A549 (cell line): ENCODE data around the gene TTLL11. TPM values are rescaled to one million over a fixed set of nuclear protein-coding genes. Genes with fewer than 3 reads are reported as not detected.

ENCODE experiments used
- ATAC-seq, 2 experiments: fragments of 200-7000 bp in 1 of 2; fragments of >200 bp in 1 of 2; cut with Nextera tagmentation in 1 of 2; cut with Tn5 transposase in 1 of 2; 3 replicates each; pipeline versions ENCODE4 v1.8.0 to v1.9.1; 2018 to 2020; ENCODE audit warnings: mild to moderate bottlenecking in 1 of 2, moderate library complexity in 1 of 2
- CTCF ChIA-PET: fragments of 300-600 bp; sonication (Branson Sonifier 250); formaldehyde crosslinking; extraction: SDS; loops from one replicate; lab custom pipeline; 2021; ENCODE audit warnings: antibody characterized with exemption, inconsistent platforms; lab: Yijun Ruan, JAX
- POLR2A ChIA-PET: fragments of 350-600 bp; formaldehyde crosslinking; extraction: SDS; loops from one replicate; lab custom pipeline; 2021; ENCODE audit warnings: antibody characterized with exemption, inconsistent platforms; lab: Yijun Ruan, JAX
- DNase-seq, 2 experiments: peaks; one replicate each; pipeline versions ENCODE4 v3.0.0 to v3.0.0-alpha.2; 2011 to 2016; ENCODE audit warnings: low read depth in 1 of 2, low spot score in 1 of 2
- FAIRE-seq: peaks from 2 replicates; lab custom pipeline; 2011; peaks lifted over from hg19 to GRCh38; lab: Jason Lieb, UNC
- H3K27ac ChIP-seq, 2 experiments: fragments of >200 bp; sonication (Bioruptor Twin); formaldehyde crosslinking; 3 replicates each; pipeline ENCODE4 v1.5.1; 2016 to 2017
- H3K4me1 ChIP-seq: fragments of >200 bp; sonication (Bioruptor Twin); formaldehyde crosslinking; 3 replicates; pipeline ENCODE4 v1.6.1; 2016
- H3K4me2 ChIP-seq: fragments of >200 bp; sonication (Bioruptor Twin); formaldehyde crosslinking; 3 replicates; pipeline ENCODE4 v1.6.1; 2016
- H3K4me3 ChIP-seq: fragments of >200 bp; sonication (Bioruptor Twin); formaldehyde crosslinking; 3 replicates; pipeline ENCODE4 v1.5.1; 2016
- H3K9me3 ChIP-seq: fragments of >200 bp; sonication (Bioruptor Twin); formaldehyde crosslinking; 3 replicates; pipeline ENCODE4 v1.6.1; 2016
- BHLHE40 ChIP-seq: IDR thresholded peaks from 2 replicates; pipeline ENCODE4 v1.6.1; 2012; ENCODE audit warnings: low read depth, low read length, inconsistent platforms
- CBX2 ChIP-seq: fragments of 200-600 bp; sonication (generic); IDR thresholded peaks from 2 replicates; pipeline ENCODE4 v1.6.1; 2016; ENCODE audit warnings: low read depth, mild to moderate bottlenecking, borderline replicate concordance
- CBX8 ChIP-seq: fragments of 200-600 bp; sonication (generic); IDR thresholded peaks from 2 replicates; pipeline ENCODE4 v1.6.1; 2016
- CEBPB ChIP-seq, 2 experiments: fragments of >200 bp in 1 of 2; sonication (Bioruptor Twin) in 1 of 2; formaldehyde crosslinking in 1 of 2; IDR thresholded peaks; 2 replicates each; pipeline ENCODE4 v1.6.1; 2012 to 2016
- CHD2 ChIP-seq: fragments of 150-350 bp; IDR thresholded peaks from 2 replicates; pipeline ENCODE4 v1.6.1; 2014; ENCODE audit warnings: low read length; ENCODE audit not compliant: partially characterized antibody
- CHD4 ChIP-seq: fragments of 200-600 bp; sonication (generic); IDR thresholded peaks from 2 replicates; pipeline ENCODE4 v1.6.1; 2016; ENCODE audit warnings: antibody characterized with exemption, mild to moderate bottlenecking, borderline replicate concordance
- EHMT2 ChIP-seq: fragments of 200-600 bp; sonication (generic); IDR thresholded peaks from 2 replicates; pipeline ENCODE4 v1.6.1; 2016; ENCODE audit warnings: antibody characterized with exemption, low read depth, mild to moderate bottlenecking, moderate library complexity
- EP300 ChIP-seq, 2 experiments: fragments of >200 bp; sonication (Bioruptor Twin); formaldehyde crosslinking; IDR thresholded peaks; 2 replicates in 1 of 2; 3 replicates in 1 of 2; pipeline ENCODE4 v1.6.1; 2016 to 2017
- ESRRA ChIP-seq: fragments of 150-350 bp; IDR thresholded peaks from 2 replicates; pipeline ENCODE4 v1.6.1; 2014; ENCODE audit warnings: mild to moderate bottlenecking, low read length, borderline replicate concordance
- HEYL ChIP-seq: fragments of 250-450 bp; sonication (Bioruptor Pico); IDR thresholded peaks from 2 replicates; pipeline ENCODE4 v1.8.0; 2021; ENCODE audit warnings: mild to moderate bottlenecking, moderate library complexity
- HOXB5 ChIP-seq: fragments of 250-450 bp; sonication (Bioruptor Pico); IDR thresholded peaks from 2 replicates; pipeline ENCODE4 v1.5.0; 2020; ENCODE audit warnings: mild to moderate bottlenecking, moderate library complexity
- JUN ChIP-seq, 2 experiments: fragments of >200 bp; sonication (Bioruptor Twin); formaldehyde crosslinking; IDR thresholded peaks; 2 replicates in 1 of 2; 3 replicates in 1 of 2; pipeline ENCODE4 v1.6.1; 2016 to 2017
- KDM5A ChIP-seq: fragments of 200-600 bp; sonication (generic); IDR thresholded peaks from 2 replicates; pipeline ENCODE4 v1.6.1; 2016; ENCODE audit warnings: antibody characterized with exemption, mild to moderate bottlenecking
- NFE2L2 ChIP-seq: fragments of 150-350 bp; conservative IDR thresholded peaks from 2 replicates; pipeline ENCODE4 v1.6.1; 2014; ENCODE audit warnings: low read length
- NPAS2 ChIP-seq: fragments of 250-450 bp; sonication (Bioruptor Pico); IDR thresholded peaks from 2 replicates; pipeline ENCODE4 v1.8.0; 2022; ENCODE audit warnings: mild to moderate bottlenecking, moderate library complexity, borderline replicate concordance
- POLR2A ChIP-seq: IDR thresholded peaks from 2 replicates; pipeline ENCODE4 v1.6.1; 2012; ENCODE audit warnings: mild to moderate bottlenecking, low read length
- RCOR1 ChIP-seq: fragments of 150-350 bp; IDR thresholded peaks from 2 replicates; pipeline ENCODE4 v1.6.1; 2014; ENCODE audit warnings: antibody characterized with exemption, low read length, low read depth
- SMC3 ChIP-seq: fragments of >200 bp; sonication (Bioruptor Twin); formaldehyde crosslinking; IDR thresholded peaks from 3 replicates; pipeline ENCODE4 v1.6.1; 2018; ENCODE audit warnings: inconsistent platforms
- SREBF2 ChIP-seq: fragments of 450-650 bp; IDR thresholded peaks from 2 replicates; pipeline ENCODE4 v1.6.1; 2014; ENCODE audit warnings: mild to moderate bottlenecking, moderate library complexity
- TP53 ChIP-seq: fragments of 250-450 bp; sonication (Bioruptor Pico); IDR thresholded peaks from 2 replicates; pipeline ENCODE4 v1.5.0; 2021; ENCODE audit warnings: mild to moderate bottlenecking, moderate library complexity
- ZNF302 ChIP-seq: fragments of 250-450 bp; sonication (Bioruptor Pico); IDR thresholded peaks from 2 replicates; pipeline ENCODE4 v1.9.0; 2021; ENCODE audit warnings: inconsistent platforms, mild to moderate bottlenecking, moderate library complexity
- WGBS: methylation state at CpG from one replicate; pipeline ENCODE4 v1.1.6; 2017; ENCODE audit errors: missing lambda C conversion rate; 5-methylcytosine and 5-hydroxymethylcytosine counted together
- polyA plus RNA-seq, 4 experiments: library from polyadenylated mRNA; depleted of rRNA in 3 of 4; stranded (reverse); fragments of >200 nt; fragmentation: RNase III in 1 of 4; extraction: RNeasy Plus Mini Kit Qiagen cat#74134 plus additional on column Dnase treatment in 1 of 4; gene quantifications; 2 replicates in 3 of 4; 3 replicates in 1 of 4; pipeline ENCODE4 v1.2.3, GENCODE V29; 2011 to 2017
- TF ChIP-seq, protein P1 (sequence below): fragments of >200 bp; sonication (Bioruptor Twin); formaldehyde crosslinking; IDR thresholded peaks from 2 replicates; pipeline ENCODE4 v1.6.1; 2016
- TF ChIP-seq, protein P2 (sequence below): IDR thresholded peaks from 2 replicates; pipeline ENCODE4 v1.6.1; 2012
- TF ChIP-seq, protein P3 (sequence below): fragments of 200-600 bp; sonication (generic); IDR thresholded peaks from 2 replicates; pipeline ENCODE4 v1.6.1; 2016; ENCODE audit warnings: antibody characterized with exemption, mild to moderate bottlenecking, moderate library complexity
- TF ChIP-seq, protein P4 (sequence below): fragments of >200 bp; sonication (Bioruptor Twin); formaldehyde crosslinking; IDR thresholded peaks from 3 replicates; pipeline ENCODE4 v1.5.1; 2016

TTLL11 gene
- polyA plus RNA-seq, 2 of the 4 experiments (the other 2 are of a cell fraction), result 1.8 to 2.6 TPM

DNA sequence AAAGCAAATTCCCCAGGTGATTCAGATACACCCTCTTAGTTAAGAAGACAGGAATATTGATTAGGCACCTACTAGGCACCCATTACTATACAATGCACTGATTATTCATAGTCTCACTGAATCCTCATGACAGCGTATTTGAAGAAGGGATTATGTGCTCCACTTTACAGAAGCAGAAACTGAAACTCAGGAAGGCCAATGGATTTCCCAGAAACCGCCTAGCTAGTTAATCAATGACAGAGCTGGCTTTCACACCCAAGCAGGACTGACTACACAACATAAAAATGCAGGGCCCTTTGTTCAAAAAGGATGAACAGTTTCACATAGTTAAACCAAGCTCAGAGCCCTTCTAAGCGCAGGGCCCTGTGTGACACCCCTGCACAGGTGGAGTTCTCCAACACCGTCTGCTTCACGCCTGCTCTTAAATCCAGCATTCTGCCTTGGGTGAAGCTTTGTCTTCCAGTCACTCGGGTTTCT is 117.3 kb downstream of the TTLL11 start:
- ChIA-PET POLR2A (no interaction called here), CTCF (interaction anchor here (0.7 to 2.7 kb wide), 4 partner anchors 18 to 429 kb away, joined by 3 to 6 read pairs (median 4); no protein-coding TSS in a partner anchor)
- Histone ChIP-seq H3K4me1 (peaks cover 45% of the 10 kb centered on the region), H3K9me3 (peaks cover 2% of the 10 kb centered on the region; the same call in 1 of the 3 replicates), H3K4me2 (peak overlapping the region; percentile 50), H3K4me3 (no peak overlapping the region), H3K27ac (peak overlapping the region; percentile 4 to 76; a peak in 5 of 6 replicates)
- DNase-seq (peak in 1 of 2 experiments; percentile 63), FAIRE-seq (no peak), ATAC-seq (peak; percentile 49 to 68; a peak in 4 of 6 replicates)
- TF ChIP-seq, protein P1, sequence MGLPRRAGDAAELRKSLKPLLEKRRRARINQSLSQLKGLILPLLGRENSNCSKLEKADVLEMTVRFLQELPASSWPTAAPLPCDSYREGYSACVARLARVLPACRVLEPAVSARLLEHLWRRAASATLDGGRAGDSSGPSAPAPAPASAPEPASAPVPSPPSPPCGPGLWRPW, result no peak
- TF ChIP-seq JUN (IDR thresholded peaks at IDR 0.05) (no peak), EP300 (IDR thresholded peaks at IDR 0.05) (no peak), EHMT2 (no peak), BHLHE40 (no peak), ESRRA (no peak), SREBF2 (no peak), ZNF302 (CRISPR knock-in tag) (no peak), CBX2 (no peak), NPAS2 (CRISPR knock-in tag) (no peak), RCOR1 (no peak), POLR2A (no peak), NFE2L2 (no peak), KDM5A (no peak), HEYL (CRISPR knock-in tag) (no peak), CHD4 (no peak)
- TF ChIP-seq, protein P2, sequence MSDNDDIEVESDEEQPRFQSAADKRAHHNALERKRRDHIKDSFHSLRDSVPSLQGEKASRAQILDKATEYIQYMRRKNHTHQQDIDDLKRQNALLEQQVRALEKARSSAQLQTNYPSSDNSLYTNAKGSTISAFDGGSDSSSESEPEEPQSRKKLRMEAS, result no peak
- TF ChIP-seq, protein P3, sequence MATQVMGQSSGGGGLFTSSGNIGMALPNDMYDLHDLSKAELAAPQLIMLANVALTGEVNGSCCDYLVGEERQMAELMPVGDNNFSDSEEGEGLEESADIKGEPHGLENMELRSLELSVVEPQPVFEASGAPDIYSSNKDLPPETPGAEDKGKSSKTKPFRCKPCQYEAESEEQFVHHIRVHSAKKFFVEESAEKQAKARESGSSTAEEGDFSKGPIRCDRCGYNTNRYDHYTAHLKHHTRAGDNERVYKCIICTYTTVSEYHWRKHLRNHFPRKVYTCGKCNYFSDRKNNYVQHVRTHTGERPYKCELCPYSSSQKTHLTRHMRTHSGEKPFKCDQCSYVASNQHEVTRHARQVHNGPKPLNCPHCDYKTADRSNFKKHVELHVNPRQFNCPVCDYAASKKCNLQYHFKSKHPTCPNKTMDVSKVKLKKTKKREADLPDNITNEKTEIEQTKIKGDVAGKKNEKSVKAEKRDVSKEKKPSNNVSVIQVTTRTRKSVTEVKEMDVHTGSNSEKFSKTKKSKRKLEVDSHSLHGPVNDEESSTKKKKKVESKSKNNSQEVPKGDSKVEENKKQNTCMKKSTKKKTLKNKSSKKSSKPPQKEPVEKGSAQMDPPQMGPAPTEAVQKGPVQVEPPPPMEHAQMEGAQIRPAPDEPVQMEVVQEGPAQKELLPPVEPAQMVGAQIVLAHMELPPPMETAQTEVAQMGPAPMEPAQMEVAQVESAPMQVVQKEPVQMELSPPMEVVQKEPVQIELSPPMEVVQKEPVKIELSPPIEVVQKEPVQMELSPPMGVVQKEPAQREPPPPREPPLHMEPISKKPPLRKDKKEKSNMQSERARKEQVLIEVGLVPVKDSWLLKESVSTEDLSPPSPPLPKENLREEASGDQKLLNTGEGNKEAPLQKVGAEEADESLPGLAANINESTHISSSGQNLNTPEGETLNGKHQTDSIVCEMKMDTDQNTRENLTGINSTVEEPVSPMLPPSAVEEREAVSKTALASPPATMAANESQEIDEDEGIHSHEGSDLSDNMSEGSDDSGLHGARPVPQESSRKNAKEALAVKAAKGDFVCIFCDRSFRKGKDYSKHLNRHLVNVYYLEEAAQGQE, result no peak
- TF ChIP-seq, protein P4, sequence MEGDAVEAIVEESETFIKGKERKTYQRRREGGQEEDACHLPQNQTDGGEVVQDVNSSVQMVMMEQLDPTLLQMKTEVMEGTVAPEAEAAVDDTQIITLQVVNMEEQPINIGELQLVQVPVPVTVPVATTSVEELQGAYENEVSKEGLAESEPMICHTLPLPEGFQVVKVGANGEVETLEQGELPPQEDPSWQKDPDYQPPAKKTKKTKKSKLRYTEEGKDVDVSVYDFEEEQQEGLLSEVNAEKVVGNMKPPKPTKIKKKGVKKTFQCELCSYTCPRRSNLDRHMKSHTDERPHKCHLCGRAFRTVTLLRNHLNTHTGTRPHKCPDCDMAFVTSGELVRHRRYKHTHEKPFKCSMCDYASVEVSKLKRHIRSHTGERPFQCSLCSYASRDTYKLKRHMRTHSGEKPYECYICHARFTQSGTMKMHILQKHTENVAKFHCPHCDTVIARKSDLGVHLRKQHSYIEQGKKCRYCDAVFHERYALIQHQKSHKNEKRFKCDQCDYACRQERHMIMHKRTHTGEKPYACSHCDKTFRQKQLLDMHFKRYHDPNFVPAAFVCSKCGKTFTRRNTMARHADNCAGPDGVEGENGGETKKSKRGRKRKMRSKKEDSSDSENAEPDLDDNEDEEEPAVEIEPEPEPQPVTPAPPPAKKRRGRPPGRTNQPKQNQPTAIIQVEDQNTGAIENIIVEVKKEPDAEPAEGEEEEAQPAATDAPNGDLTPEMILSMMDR, result no peak
- WGBS, result 34% methylated on average over 6 of the region's 6 CpGs

DNA sequence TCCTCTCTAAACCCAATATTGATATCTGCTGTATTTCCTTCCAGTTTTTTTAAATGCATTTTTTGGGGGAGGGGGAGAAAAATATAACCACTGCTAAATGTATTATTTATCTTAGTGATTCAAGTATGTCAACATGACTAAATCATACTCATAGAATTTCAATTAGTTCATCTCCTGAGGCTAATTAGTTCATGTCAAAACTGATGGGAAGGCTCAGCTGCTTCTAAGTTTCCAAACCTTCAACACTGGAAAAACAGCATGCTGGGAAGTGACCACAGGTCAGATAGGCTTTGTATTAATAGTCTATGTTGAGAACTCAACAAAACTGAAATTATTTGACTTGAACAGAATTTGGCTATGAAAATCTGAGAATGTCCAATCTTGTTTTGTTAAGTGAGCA is 118.7 kb downstream of the TTLL11 start:
- TF ChIP-seq SMC3 (no peak), ESRRA (no peak), CHD2 (no peak), CBX8 (no peak), TP53 (CRISPR knock-in tag) (no peak), HOXB5 (CRISPR knock-in tag) (no peak), EHMT2 (no peak), HEYL (CRISPR knock-in tag) (no peak), KDM5A (no peak), CEBPB (IDR thresholded peaks at IDR 0.05) (no peak)
- TF ChIP-seq, protein P2, result no peak
- TF ChIP-seq, protein P4, result no peak
- no peak overlapping the region for H3K27ac ChIP-seq
- H3K4me1 ChIP-seq, result peaks cover 45% of the 10 kb centered on the region
- no peak for DNase-seq
- H3K4me2 ChIP-seq, result no peak overlapping the region
- no peak overlapping the region for H3K4me3 ChIP-seq
- no peaks in the 10 kb centered on the region for H3K9me3 ChIP-seq
- FAIRE-seq, result no peak
- CTCF ChIA-PET, result no interaction called here
- POLR2A ChIA-PET, result no interaction called here
- ATAC-seq, result no peak
